ENCODE measurements around the gene PKD1.

The PKD1 gene

GRCh38 chr16:2046893-2047329, 88.8 kb downstream of the PKD1 start:
- DNase-seq (ENCODE audit: insufficient read length, low spot score) (no peak), FAIRE-seq (no peak)
- no peak for TF ChIP-seq CTCF (IDR thresholded peaks at IDR 0.05; ENCODE audit: insufficient read depth, missing control alignments)

DNA sequence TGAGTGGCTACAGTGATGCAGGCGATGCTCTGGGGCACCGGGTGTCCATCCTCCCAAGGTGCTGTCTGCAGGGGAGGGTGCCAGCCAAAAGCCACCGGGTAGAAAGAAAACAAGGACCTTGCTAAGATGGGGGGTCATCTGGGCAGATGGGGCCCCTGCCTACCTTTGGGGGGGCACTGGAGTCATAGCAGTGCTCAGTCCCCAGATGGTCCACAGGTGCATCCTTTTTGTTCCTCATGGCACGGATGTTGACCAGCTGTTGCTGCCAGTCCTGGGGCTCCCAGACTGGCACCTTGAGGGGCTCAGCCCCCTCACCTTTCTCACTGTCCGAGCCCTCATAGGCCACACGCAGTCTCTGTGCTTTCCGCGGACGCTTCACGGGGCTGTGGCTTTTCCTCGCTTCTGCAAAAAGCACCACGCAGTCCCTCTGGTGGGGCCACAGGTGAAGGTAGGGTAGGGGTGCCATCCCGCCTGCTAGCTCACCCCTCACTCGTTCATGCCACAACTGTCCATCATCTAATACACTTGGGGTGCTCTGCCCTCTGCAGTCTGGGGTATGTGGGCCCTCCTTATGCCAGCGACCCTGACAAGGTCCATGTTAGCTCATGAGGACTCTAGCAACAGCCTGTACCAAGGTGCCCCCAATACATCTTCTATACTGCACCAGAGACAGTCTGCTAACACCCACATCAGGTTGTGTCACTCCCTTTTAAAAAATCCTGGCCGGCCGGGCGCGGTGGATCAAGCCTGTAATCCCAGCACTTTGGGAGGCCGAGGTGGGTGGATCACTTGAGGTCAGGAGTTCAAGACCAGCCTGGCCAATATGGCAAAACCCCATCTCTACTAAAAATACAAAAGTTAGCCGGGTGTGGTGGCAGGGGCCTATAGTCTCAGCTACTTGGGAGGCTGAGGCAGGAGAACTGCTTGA, 89.5 kb downstream of the PKD1 start:
- no peak for TF ChIP-seq CTCF (IDR thresholded peaks at IDR 0.05; ENCODE audit: insufficient read depth, missing control alignments)
- no peak for FAIRE-seq
- DNase-seq (ENCODE audit: insufficient read length, low spot score) = no peak

DNA sequence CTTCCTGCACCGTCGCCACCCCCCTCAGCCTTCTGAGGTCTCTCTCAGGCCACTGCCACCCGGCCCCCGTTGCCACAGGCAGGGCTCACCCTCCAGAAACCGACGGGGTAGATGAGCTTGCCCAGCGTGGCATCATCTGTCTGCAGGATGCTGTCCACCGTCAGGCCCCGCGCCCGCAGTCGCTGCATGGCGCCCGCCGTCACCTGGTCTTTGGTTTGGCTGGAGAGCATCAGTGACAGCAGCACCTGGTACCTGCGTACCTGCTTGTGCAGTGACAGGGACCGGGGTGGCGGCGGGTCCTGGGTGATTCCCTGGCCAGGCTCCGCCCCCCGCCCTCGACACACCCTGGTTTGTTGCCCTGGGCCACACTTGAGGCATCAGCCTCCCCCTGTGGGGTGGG, 91.2 kb downstream of the PKD1 start:
- TF ChIP-seq CTCF (IDR thresholded peaks at IDR 0.05; ENCODE audit: insufficient read depth, missing control alignments) = no peak
- FAIRE-seq = no peak
- no peak for DNase-seq (ENCODE audit: insufficient read length, low spot score)

DNA sequence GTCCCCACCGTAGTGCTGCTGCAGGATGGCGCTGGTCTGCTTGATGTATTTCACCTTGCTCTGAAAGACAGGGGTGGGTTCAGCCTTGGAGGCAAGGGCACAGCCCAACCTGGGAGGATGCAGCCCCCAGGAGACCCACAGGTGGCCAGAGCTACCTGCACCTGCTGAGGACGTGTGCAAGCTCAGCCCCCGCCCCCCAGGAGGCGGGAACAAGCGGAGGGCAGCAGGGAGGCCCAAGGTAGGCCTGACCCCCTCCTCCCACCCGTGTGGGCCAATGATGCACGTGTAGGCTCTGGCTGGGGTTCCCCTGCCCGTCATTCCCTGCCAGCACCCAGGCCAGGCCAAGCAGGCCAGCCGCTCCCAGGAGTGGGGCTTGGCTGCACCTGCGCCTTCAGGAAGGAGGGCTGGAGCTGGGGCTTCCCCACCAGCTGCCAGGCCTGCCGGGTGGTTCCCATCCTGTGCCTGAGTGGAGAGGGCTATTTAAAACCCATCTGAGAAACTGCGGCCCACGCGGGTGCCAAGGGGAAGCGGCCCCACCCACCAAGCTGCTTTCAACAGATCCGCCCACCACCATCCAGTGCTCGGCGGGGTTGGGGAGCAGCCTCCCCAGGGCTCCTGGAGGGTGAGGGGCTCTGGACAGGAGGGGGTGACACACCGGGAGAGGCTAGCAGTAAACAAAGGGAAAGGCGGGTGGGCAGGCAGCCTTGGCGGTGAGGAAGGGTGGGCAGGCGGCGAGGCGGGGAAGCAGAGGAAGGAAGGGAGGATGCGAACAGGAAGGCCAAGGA, 91.8 kb downstream of the PKD1 start:
- TF ChIP-seq CTCF (IDR thresholded peaks at IDR 0.05; ENCODE audit: insufficient read depth, missing control alignments) = no peak
- DNase-seq (ENCODE audit: insufficient read length, low spot score) (no peak), FAIRE-seq (no peak)

DNA sequence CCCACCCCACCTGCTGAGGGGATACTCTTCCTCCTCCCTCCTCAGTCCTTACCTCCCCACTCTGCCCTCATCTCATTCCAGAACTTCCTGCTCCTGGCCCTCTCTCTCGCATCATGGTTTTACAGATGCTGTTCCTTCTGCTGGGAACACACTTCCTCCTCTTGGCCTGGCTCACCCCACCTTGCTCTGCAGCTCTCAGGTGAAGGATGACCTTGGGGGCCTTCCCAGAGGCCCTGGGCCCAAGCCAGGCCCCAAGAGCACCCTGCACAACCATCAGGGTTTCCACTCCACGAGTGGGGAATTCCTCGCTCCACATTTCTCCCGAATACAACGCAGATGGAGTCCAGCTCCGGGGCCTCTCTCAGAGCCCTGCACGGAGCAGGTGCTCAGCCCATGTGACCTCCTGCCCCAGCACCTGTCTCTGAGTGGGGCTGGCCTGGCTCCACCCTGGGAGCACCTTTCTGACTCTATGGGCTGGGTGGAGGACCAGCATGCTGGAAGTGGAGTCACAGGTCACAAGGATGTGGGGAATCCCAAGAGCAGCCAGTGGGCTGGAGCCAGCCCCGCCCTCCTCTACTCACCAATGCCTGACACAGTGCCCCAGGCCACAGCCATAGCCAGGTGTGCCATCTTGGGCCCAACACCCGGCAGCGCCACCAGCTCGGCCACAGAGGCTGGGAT, 92.6 kb downstream of the PKD1 start:
- TF ChIP-seq CTCF (IDR thresholded peaks at IDR 0.05; ENCODE audit: insufficient read depth, missing control alignments) = no peak
- FAIRE-seq = no peak
- DNase-seq (ENCODE audit: insufficient read length, low spot score) = no peak

DNA sequence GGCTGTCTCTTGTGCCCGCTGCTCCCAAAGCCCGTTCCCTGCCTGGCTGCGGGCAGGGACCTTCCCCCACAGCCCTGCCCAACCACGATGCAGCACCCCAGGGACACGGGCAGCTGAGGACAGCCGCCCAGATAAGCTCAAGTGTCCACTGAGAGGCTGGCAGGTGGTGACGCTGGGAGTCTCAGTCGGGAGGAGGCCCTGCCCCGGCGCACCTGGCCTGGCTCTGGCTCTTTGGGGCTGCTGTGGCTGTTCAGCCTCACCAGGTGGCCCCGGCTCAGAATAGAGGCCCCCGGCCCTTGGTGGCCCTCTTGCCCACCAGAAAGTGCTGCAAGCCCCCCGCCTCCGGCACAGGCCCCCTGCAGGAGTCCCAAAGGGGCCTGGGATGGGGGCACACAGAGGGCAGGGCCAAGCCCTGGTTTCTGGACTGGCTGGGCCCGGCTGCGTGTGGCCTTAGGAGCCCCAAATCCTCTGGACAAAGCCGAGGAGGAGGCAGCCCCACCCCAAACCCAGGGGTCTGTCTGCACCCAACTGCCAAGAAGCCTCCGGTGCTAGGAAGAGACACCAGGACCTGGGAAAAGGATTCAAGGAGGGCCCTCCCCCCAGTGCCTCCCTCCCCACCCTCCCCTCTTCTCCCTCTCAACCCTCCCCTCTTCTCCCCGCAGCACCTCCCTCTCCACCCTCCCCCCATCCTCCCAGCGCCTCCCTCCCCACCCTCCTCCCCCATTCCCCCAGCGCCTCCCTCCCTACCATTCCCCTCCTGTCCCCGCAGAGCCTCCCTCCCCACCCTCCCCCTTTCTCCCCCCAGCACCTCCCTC, 93.3 kb downstream of the PKD1 start:
- DNase-seq (ENCODE audit: insufficient read length, low spot score) = no peak
- no peak for TF ChIP-seq CTCF (IDR thresholded peaks at IDR 0.05; ENCODE audit: insufficient read depth, missing control alignments)
- FAIRE-seq = no peak

Measured in D721Med (cell line).